GM12872 (cell line): Measurements from ENCODE around the gene USP1.

ENCODE experiments used
- TF ChIP-seq, protein P1 (sequence below): IDR thresholded peaks from 3 replicates; pipeline ENCODE4 v1.5.1; 2011; ENCODE audit warnings: low read depth, mild to moderate bottlenecking, low read length, moderate library complexity; ENCODE audit not compliant: insufficient read depth

USP1 gene

GRCh38 chr1:62452951-62453350 is 16.1 kb downstream of the USP1 start:
- TF ChIP-seq, protein P1, sequence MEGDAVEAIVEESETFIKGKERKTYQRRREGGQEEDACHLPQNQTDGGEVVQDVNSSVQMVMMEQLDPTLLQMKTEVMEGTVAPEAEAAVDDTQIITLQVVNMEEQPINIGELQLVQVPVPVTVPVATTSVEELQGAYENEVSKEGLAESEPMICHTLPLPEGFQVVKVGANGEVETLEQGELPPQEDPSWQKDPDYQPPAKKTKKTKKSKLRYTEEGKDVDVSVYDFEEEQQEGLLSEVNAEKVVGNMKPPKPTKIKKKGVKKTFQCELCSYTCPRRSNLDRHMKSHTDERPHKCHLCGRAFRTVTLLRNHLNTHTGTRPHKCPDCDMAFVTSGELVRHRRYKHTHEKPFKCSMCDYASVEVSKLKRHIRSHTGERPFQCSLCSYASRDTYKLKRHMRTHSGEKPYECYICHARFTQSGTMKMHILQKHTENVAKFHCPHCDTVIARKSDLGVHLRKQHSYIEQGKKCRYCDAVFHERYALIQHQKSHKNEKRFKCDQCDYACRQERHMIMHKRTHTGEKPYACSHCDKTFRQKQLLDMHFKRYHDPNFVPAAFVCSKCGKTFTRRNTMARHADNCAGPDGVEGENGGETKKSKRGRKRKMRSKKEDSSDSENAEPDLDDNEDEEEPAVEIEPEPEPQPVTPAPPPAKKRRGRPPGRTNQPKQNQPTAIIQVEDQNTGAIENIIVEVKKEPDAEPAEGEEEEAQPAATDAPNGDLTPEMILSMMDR, result no peak

DNA sequence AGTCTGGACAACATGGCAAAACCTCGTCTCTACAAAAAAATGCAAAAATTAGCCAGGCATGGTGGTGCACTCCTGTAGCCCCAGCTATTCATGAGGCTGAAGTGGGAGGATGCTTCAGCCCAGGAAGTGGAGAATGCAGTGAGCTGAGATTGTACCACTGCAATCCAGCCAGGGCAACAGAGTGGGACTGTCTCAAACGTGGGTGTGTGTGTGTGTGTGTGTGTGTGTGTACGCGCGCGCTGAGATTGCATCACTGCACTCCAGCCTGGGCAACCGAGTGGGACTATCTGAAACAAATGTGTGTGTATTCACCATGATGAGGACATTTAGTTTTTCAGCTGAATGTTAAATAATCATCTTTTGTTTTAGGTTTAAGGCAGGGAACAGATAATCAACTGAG is 21.1 kb downstream of the USP1 start:
- TF ChIP-seq, protein P1, result no peak

DNA sequence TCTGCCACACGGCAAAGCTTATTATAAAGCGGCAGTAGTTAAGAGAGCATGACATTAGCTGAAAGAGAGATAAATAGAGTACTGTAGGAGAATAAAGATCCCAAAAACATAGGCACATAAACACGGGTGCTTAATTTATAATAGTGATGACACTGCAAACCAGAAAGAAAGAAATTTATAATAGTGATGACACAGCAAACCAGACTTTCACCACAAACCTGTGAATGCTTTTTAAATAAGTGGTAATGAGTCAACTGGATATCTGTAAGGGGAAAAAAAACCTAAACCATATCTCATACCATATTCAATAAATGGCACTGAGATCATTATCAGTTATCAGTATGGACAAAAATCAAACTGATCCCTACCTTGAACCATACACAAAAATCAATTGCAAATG is 25.5 kb downstream of the USP1 start:
- TF ChIP-seq, protein P1, result no peak

DNA sequence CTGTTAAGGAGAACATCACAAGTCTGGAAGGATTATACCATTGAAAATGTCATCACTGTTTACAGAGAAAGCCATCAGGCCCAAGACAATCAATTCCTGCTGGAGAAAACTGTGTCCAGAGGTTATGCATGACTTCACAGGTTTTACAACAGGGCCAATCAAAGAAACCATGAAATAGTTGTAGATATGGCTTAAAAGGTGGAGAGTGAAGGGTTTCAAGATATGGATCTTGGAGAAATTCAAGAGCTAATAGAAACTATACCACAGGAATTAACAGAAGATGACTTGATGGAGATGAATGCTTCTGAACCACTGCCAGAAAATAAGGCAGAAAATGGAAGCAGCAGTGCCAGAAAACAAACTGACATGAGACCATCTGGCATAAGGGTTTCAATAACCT is 30.2 kb downstream of the USP1 start:
- TF ChIP-seq, protein P1, result no peak

DNA sequence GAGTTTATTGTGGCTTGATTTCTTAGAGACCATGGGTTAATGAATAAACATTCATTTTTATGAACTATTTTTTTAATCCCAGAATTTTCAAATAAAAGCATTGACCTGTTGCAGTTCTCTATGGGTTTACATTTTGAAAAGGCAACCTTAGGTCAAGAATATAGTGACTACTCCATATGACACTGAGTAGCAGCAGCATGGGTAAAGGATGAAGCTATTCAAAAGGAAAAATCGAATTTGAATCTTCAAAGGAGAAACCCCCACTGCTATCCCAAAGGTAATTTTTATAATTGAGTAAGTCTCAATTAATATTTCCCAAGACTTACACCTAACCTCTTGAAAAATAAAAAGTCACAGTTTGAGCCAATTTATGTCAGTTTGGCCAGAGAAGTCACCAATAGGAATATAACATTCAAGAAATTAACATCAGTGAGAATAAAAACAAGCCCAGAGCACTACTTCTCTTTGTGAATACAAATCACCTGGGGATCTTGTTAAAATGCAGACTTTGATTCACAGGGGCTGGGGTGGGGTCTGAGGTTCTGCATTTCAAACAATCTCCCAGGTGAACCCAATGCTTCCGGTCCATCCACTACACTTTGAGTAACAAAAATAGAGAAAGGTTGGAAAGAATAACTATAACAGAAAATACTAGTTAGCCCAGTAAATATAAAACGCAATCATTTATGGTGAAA is 39.8 kb downstream of the USP1 start:
- TF ChIP-seq, protein P1, result no peak

DNA sequence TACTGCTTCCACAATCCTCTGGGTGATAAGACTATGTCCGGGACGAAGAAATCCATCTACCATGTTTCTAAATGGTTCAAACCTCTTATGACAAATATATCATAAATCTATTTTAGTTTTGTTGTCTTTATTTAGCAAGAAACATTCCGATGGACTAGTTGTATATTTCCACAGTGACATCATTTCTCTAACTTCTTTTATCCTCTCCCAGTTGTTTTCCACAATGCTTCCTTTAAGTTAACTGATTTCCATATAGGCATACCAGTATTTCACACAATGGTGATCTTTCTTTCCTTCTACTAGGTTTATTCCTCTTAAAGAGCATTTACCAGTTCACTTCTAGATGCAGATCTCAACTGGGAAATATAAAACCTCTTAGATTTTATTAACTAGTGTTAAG is 44.8 kb downstream of the USP1 start:
- TF ChIP-seq, protein P1, result no peak

GRCh38 chr1:62484824-62485468 is 48.1 kb downstream of the USP1 start:
- TF ChIP-seq, protein P1, result no peak
